ENCODE results near the gene DUSP14.

Gene DUSP14

GRCh38 chr17:37517881-37518280 lies 28.2 kb downstream of the DUSP14 start:
- DNase-seq = no peak

DNA sequence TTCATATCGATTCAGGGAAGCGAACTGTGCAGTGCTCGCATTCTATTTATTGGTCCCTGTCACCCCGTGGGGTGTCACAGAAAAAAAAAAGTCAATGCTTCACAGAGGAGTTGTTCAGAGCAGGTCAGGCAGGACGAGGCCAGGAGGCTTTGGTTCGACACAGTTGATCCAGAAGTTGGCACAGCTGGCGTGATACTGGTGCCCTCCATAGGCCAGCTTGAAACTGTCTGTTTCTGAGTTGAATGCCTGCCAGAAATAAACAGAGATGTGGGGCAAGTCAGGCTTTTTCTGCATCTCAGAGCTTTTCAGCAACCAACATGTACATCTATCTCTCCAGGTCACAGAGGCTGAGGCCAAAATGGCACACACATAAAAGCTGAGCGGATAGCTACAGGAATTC lies 29.1 kb downstream of the DUSP14 start:
- no peak for DNase-seq

GRCh38 chr17:37519251-37519985 lies 29.7 kb downstream of the DUSP14 start:
- DNase-seq = no peak

DNA sequence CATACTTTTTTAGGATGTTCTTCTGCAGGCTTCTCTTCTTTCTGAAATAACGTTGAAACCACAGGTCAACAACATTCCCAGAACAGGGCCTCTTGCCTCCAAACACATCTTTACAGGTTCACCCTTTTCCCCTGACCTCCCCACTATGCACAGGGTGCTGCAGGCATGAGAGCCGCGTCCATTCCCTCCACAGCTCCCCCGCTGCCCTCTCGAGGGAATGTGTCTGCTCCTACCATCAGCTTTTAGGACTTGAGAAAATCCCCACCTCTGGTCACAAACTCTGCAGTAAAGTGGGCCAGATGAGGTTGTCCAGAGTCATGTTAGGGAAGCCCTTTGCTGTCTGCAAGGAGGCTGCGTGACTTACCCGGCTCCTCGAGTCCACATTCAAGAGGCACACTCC lies 30.5 kb downstream of the DUSP14 start:
- DNase-seq = no peak

DNA sequence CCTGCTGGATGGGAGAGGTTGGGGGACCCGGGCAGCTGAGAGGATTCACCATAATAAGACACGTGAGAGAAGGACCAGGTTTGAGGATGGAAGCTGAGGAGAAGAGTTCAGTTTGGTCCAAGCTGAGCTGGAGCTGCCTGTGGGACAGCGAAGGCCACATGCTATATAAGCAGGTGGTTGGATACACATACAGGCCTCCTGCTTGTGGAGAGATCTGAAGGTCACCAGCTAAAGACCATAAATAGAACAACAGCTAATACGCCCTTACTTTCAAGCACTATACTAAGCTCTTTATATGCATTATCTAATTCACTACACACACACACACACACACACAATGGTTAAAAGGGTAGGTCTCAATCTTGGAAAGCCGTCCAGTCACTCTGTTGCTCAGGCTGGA lies 32.1 kb downstream of the DUSP14 start:
- DNase-seq = no peak

GRCh38 chr17:37523715-37524219 lies 34.1 kb downstream of the DUSP14 start:
- no peak for DNase-seq

DNA sequence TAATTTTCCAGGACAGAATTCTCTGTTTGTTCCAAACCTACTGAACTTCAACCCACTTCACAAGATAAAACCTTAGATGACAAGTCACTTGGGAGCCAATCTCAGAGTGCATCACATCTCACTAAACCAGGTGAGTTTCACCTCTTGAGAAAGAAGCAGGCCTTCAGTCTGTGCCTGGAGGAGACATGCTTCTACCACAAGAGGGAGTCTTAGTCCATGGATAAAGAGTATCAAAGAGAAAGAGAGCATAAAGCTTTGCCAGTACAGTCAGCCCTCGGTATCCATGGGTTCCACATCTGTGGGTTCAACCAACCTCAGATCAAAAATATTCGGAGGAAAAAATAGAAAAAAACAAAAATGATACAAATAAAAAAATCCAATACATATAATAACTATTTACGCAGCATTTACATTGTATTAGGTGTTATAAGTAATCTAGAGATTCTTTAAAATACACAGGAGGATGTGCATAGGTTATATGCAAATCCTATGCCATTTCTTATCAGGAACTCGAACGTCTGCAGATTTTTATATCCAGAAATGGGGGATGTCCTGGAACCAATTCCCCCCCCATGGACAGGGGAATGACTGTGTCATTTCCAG lies 37.7 kb downstream of the DUSP14 start:
- DNase-seq = peak; percentile 53

DNA sequence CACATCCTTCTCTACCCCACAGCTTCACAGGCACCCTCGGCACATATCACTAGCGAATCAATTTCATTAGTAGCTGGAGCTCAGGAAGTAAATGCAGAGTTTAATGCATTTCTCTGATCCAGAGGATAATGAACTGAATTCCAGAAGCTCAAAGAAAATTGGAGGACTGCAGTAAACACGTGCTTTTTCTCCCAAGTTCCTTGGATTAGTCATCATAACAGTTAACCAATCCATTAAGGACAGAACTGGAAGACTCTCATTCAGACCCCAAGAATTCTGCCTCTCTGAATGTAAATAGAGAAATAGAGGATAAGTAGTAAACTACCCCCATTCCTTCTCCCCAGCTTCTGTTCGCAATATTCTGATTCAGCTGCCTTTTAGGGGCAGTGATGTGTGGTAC lies 40.7 kb downstream of the DUSP14 start:
- DNase-seq = peak; percentile 12

GRCh38 chr17:37532756-37533155 lies 43.1 kb downstream of the DUSP14 start:
- DNase-seq = no peak

DNA sequence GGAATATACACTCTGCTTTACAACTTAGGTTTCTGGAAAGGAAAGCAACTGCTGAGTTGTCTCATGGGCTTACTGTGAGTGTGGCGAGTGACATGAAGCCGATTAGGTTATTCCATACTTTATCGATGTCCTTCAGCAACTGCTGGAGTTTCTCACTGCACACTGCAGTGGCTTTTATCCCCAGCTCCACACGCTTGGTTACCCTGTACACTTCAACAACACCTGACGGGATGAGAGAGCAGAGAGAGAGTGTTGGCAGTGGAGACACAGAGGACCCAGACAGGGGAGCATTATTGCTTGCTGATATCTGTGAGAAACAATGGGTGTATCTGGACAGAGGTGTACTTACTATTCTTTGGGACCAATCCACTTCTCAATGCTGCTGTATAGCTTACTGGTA lies 46.2 kb downstream of the DUSP14 start:
- DNase-seq = no peak

- DNase-seq = no peak
Observed at GRCh38 chr17:37538981-37539659, 49.4 kb downstream of the DUSP14 start.

GRCh38 chr17:37541880-37542660 lies 52.4 kb downstream of the DUSP14 start:
- peak; percentile 70 for DNase-seq

DNA sequence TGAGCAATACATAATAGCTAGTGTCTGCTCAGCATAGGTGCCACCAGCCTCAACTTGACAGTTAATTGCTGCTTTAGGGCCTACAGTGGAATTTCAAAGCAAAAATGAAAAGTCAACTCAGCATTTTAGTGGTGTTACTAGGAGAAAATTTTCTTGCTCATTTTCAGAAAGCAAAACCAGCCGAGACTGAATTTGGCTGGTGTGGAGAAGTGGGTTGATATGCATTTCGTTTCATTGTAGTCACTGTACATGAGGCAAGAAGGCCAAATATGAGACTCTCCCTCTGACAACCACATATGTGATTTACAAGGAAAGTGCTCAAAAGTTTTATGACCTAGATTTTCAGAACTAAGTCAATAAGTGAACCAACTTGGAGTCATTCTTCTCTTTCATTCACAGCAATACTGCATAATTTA lies 54.0 kb downstream of the DUSP14 start:
- DNase-seq = no peak

GRCh38 chr17:37545486-37545885 lies 55.8 kb downstream of the DUSP14 start:
- DNase-seq = no peak

GRCh38 chr17:37546302-37546701 lies 56.6 kb downstream of the DUSP14 start:
- peak; percentile 9 for DNase-seq

DNA sequence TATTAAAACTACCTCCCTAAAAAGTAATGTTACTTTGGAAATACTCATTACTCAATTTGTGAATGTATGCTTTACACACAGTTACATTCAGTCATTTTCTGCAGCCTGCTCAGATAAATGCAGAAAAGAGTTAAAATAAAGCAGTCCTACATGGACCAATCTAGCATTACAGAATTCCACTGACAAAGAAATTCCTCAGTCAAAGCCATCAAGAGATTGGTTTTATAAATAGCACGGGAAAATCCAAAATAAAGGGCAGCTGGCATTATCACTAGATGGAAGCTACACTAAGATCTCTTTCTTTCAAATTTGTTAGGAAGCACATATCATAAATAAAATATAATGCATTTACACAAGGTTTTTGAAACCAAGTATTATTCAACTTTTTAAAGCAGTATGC lies 58.3 kb downstream of the DUSP14 start:
- DNase-seq = no peak

DNA sequence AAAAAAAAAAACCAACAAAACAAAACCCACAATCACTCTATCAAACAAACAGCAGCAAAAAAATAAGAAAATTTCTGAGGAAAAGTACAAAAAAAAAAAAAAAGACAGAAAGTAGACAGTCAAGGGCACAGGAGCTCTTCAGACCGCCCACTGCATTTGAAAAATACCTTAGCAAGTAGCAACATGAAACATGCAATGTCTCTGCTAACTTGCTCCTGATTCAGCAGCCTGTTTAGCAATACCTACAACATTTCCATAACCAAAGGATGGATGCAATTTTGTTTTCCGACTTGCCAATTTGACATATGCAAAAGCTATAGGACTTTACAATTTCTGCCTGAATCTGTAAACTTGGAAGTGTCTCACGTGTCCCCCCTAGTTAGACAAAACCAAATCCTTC lies 62.1 kb downstream of the DUSP14 start:
- no peak for DNase-seq

DNA sequence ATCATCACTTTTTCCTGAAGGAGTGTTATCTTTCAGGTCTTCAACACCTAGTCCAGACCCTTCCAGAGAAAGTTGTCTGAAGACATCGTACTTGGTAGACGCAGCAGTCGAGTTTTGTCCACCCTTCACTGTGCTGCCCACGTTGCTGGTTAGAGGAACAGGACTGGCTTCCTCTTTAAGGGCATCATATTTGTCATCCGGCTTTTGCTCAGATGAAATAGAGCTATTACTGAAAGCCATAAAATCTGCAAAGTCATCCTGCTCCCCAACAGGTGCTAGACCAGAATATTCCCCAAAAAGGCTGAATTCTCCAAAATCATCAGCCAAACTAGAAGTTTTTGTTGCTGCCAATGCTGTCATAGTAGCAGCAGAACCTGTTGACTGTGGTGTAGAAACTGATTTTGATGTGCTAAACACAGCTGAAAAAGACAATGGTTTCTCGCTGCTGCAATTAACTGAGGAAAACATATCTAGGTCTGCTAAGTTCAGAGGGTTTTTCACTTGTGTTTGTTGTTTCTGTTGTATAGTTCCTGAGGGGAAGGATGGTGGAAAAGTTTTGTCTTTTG lies 63.8 kb downstream of the DUSP14 start:
- DNase-seq = no peak

DNA sequence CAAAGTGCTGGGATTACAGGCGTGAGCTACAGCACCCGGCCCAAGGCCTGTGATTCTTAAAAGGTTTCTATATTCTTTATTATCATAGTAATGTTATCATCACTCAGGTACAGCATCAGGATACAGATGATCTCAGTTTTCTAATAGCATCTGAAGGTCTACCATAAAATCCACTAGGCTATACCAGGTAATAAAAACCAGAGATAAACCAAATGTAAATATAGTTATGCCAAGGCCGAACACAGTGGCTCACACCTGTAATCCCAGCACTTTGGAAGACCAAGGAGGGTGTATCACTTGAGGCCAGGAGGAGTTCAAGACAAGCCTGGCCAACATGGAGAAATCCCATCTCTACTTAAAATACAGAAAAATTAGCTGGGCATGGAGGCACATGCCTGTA lies 65.7 kb downstream of the DUSP14 start:
- no peak for DNase-seq

DNA sequence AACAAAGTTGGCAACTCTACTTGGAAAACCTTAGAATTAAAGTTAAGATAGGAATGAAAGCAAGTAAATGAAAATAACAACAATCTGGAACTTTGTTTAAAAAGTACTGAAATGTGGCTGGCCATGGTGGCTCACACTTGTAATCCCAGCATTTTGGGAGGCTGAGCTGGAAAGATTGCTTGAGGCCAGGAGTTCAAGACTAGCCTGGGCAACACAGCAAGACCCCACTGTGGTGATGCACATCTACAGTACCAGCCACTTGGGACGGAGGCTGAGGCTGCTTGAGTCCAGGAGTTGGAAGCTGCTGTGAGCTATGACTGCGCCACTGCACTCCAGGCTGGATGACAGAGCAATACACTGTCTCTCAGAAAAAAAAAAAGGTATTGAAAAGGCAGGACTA lies 67.8 kb downstream of the DUSP14 start:
- DNase-seq = no peak

GRCh38 chr17:37558299-37558698 lies 68.6 kb downstream of the DUSP14 start:
- no peak for DNase-seq

GRCh38 chr17:37562016-37562745 lies 72.5 kb downstream of the DUSP14 start:
- no peak for DNase-seq
